SK-N-SH (cell line): ENCODE results near the gene BCR. TPM values are rescaled to one million over a fixed set of nuclear protein-coding genes. Genes with fewer than 3 reads are reported as not detected.
A peak's percentile ranks its signal among the peaks of the same experiment; 100 is the strongest.

Source experiments
- CTCF ChIA-PET: fragments of 300-600, 350-600 bp; formaldehyde crosslinking; extraction: SDS; loops from one replicate; lab custom pipeline; 2021; lab: Yijun Ruan, JAX
- POLR2A ChIA-PET: fragments of 350-600 bp; sonication (Branson Sonifier 250); formaldehyde crosslinking; extraction: SDS; loops from one replicate; lab custom pipeline; 2020; ENCODE audit warnings: antibody characterized with exemption, inconsistent platforms; lab: Yijun Ruan, JAX
- DNase-seq: peaks from one replicate; pipeline ENCODE4 v3.0.0; 2012
- H2AFZ ChIP-seq: fragments of 200-600 bp; sonication (generic); 2 replicates; pipeline ENCODE4 v1.8.1; 2016; ENCODE audit warnings: antibody characterized with exemption, mild to moderate bottlenecking, low read depth
- H3F3A ChIP-seq: fragments of 200-600 bp; sonication (generic); replicated peaks from 2 replicates; pipeline ENCODE3; 2016; ENCODE audit warnings: antibody characterized with exemption, mild to moderate bottlenecking; ENCODE audit not compliant: insufficient read depth
- H3K27ac ChIP-seq, 2 experiments: fragments of 200-500 bp in 1 of 2; fragments of 200-600 bp in 1 of 2; sonication (Bioruptor generic) in 1 of 2; sonication (generic), shearing (Covaris generic) in 1 of 2; 2 replicates each; pipeline versions ENCODE4 v1.5.1 to v1.6.1; 2014 to 2016; ENCODE audit warnings: low read depth in 2 of 2, inconsistent platforms in 1 of 2, low read length in 1 of 2, mild to moderate bottlenecking in 1 of 2, mixed read lengths in 1 of 2
- H3K27me3 ChIP-seq: fragments of 200-600 bp; sonication (generic), shearing (Covaris generic); 2 replicates; pipeline ENCODE4 v1.6.1; 2016; ENCODE audit warnings: mixed run types; ENCODE audit not compliant: insufficient read depth
- H3K36me3 ChIP-seq, 2 experiments: fragments of 200-500 bp in 1 of 2; fragments of 200-600 bp in 1 of 2; sonication (Bioruptor generic) in 1 of 2; sonication (generic) in 1 of 2; replicated peaks in 1 of 2; 2 replicates each; pipeline versions ENCODE3 to v1.5.1; 2014 to 2016; ENCODE audit warnings: low read length in 1 of 2, mild to moderate bottlenecking in 1 of 2; ENCODE audit not compliant: insufficient read depth in 2 of 2, control insufficient read depth in 1 of 2
- H3K4me1 ChIP-seq, 2 experiments: fragments of 200-500 bp in 1 of 2; fragments of 200-600 bp in 1 of 2; sonication (Bioruptor generic) in 1 of 2; sonication (generic), shearing (Covaris generic) in 1 of 2; 2 replicates each; pipeline versions ENCODE4 v1.5.1 to v1.6.1; 2014 to 2016; ENCODE audit warnings: low read depth in 1 of 2, low read length in 1 of 2, mixed run types in 1 of 2; ENCODE audit not compliant: insufficient read depth in 2 of 2, control insufficient read depth in 1 of 2
- H3K4me2 ChIP-seq: fragments of 200-600 bp; sonication (generic), shearing (Covaris generic); 2 replicates; pipeline ENCODE4 v1.6.1; 2017; ENCODE audit warnings: mixed run types
- H3K4me3 ChIP-seq, 2 experiments: fragments of 200-500 bp in 1 of 2; fragments of 200-600 bp in 1 of 2; sonication (Bioruptor generic) in 1 of 2; sonication (generic), shearing (Covaris generic) in 1 of 2; 2 replicates each; pipeline versions ENCODE4 v1.5.1 to v1.8.1; 2014 to 2016; ENCODE audit warnings: low read depth in 2 of 2, inconsistent platforms in 1 of 2, low read length in 1 of 2, mild to moderate bottlenecking in 1 of 2, mixed read lengths in 1 of 2, moderate library complexity in 1 of 2
- H3K79me2 ChIP-seq: fragments of 200-600 bp; sonication (generic); 2 replicates; pipeline ENCODE4 v1.8.1; 2017; ENCODE audit warnings: mild to moderate bottlenecking; ENCODE audit not compliant: insufficient read depth
- H3K9ac ChIP-seq: fragments of 200-600 bp; sonication (generic); 2 replicates; pipeline ENCODE4 v1.6.1; 2017; ENCODE audit warnings: mixed run types
- H3K9me2 ChIP-seq: fragments of 200-600 bp; sonication (generic); 2 replicates; pipeline ENCODE4 v1.6.1; 2017; ENCODE audit warnings: mixed run types
- H3K9me3 ChIP-seq: fragments of 200-600 bp; sonication (generic); 2 replicates; pipeline ENCODE4 v1.6.1; 2017; ENCODE audit warnings: mixed run types, mild to moderate bottlenecking, moderate library complexity
- H4K20me1 ChIP-seq: fragments of 200-600 bp; sonication (generic); 2 replicates; pipeline ENCODE4 v1.6.1; 2017; ENCODE audit warnings: mild to moderate bottlenecking, mixed run types; ENCODE audit not compliant: insufficient read depth
- CHD2 ChIP-seq: fragments of 150-350 bp; IDR thresholded peaks from 2 replicates; pipeline ENCODE4 v1.6.1; 2018; ENCODE audit warnings: low read length; ENCODE audit not compliant: partially characterized antibody
- FOSL2 ChIP-seq: IDR thresholded peaks from 2 replicates; pipeline ENCODE4 v1.4.0; 2012; ENCODE audit warnings: low read depth, mild to moderate bottlenecking, moderate library complexity, borderline replicate concordance
- FOXM1 ChIP-seq: IDR thresholded peaks from 2 replicates; pipeline ENCODE4 v1.4.0; 2012; ENCODE audit warnings: low read depth, mild to moderate bottlenecking
- GABPA ChIP-seq: IDR thresholded peaks from 2 replicates; pipeline ENCODE4 v1.4.0; 2012; ENCODE audit warnings: low read depth, mild to moderate bottlenecking
- GATA2 ChIP-seq: sonication (generic); formaldehyde crosslinking; IDR thresholded peaks from 2 replicates; pipeline ENCODE4 v1.5.0; 2020; ENCODE audit warnings: mild to moderate bottlenecking, missing genetic modification reagents
- MAX ChIP-seq: IDR thresholded peaks from 2 replicates; pipeline ENCODE4 v1.4.0; 2012; ENCODE audit warnings: low read depth
- MEF2A ChIP-seq: IDR thresholded peaks from 2 replicates; pipeline ENCODE4 v1.4.0; 2012; ENCODE audit warnings: low read depth, borderline replicate concordance
- NFIC ChIP-seq: IDR thresholded peaks from 2 replicates; pipeline ENCODE4 v1.4.0; 2012; ENCODE audit warnings: borderline replicate concordance
- PBX3 ChIP-seq: IDR thresholded peaks from 2 replicates; pipeline ENCODE4; 2012
- POLR2AphosphoS5 ChIP-seq: IDR thresholded peaks from 2 replicates; pipeline ENCODE4 v1.6.1; 2012; ENCODE audit warnings: low read depth, low read length
- RAD21 ChIP-seq: IDR thresholded peaks from 2 replicates; pipeline ENCODE4 v1.6.1; 2012; ENCODE audit warnings: mild to moderate bottlenecking, low read length
- REST ChIP-seq: IDR thresholded peaks from 2 replicates; pipeline ENCODE4 v1.6.1; 2012; ENCODE audit warnings: mild to moderate bottlenecking, low read depth, low read length, moderate library complexity
- SIN3A ChIP-seq: IDR thresholded peaks from 2 replicates; pipeline ENCODE4 v1.6.1; 2012; ENCODE audit warnings: low read depth, mild to moderate bottlenecking, low read length, moderate library complexity, borderline replicate concordance
- TCF12 ChIP-seq: IDR thresholded peaks from 2 replicates; pipeline ENCODE4 v1.4.0; 2012
- USF1 ChIP-seq: IDR thresholded peaks from 2 replicates; pipeline ENCODE4 v1.4.0; 2012; ENCODE audit warnings: low read depth, borderline replicate concordance
- YY1 ChIP-seq: IDR thresholded peaks from 2 replicates; pipeline ENCODE4 v1.4.0; 2012; ENCODE audit warnings: low read depth, mild to moderate bottlenecking
- WGBS: methylation state at CpG from one replicate; pipeline ENCODE4 v1.1.6; 2017; ENCODE audit warnings: low lambda C conversion rate; 5-methylcytosine and 5-hydroxymethylcytosine counted together
- polyA plus RNA-seq, 3 experiments: library from polyadenylated mRNA; depleted of rRNA; stranded (reverse); fragments of >200 nt; gene quantifications; 2 replicates each; pipeline ENCODE4 v1.2.3, GENCODE V29; 2012

The BCR gene
- polyA plus RNA-seq, 1 of the 3 experiments (the other 2 are of a cell fraction) = 50.9 TPM

- H3K36me3 ChIP-seq = peaks cover 0 to 2% of the 10 kb centered on the region in 2 experiments
- ChIA-PET POLR2A (no interaction called here), CTCF (interaction anchor here (0.5 to 21.1 kb wide), 8 partner anchors 11 to 203 kb away, joined by 3 to 587 read pairs (median 3); partner anchors contain the start of gene RAB36)
- no peak for DNase-seq
- H3K9me2 ChIP-seq = no peaks in the 10 kb centered on the region
- no peaks in the 10 kb centered on the region for H3F3A ChIP-seq
- H3K4me1 ChIP-seq = peaks cover 13 to 52% of the 10 kb centered on the region in 2 experiments
- H3K27ac ChIP-seq = peak overlapping the region in 1 of 2 experiments; percentile 63; a peak in 2 of 4 replicates
- peaks cover 64% of the 10 kb centered on the region for H3K79me2 ChIP-seq
- H3K9ac ChIP-seq = no peak overlapping the region
- WGBS = 55% methylated on average over 10 of the region's 12 CpGs
- no peaks in the 10 kb centered on the region for H3K27me3 ChIP-seq
- TF ChIP-seq SIN3A = no peak
- TF ChIP-seq MEF2A = no peak
- no peak for TF ChIP-seq GABPA
- TF ChIP-seq FOSL2 = no peak
- no peak for TF ChIP-seq REST
- TF ChIP-seq NFIC = no peak
- TF ChIP-seq PBX3 = peak; percentile 49; the same call in 1 of the 2 replicates
- H2AFZ ChIP-seq = no peak overlapping the region
- peaks cover 50% of the 10 kb centered on the region for H4K20me1 ChIP-seq
- H3K9me3 ChIP-seq = no peaks in the 10 kb centered on the region
- H3K4me3 ChIP-seq = peak overlapping the region; percentile 53 to 83
- peak overlapping the region; percentile 73 for H3K4me2 ChIP-seq
Measured at GRCh38 chr22:23182309-23183060, 2.2 kb downstream of the BCR start.

- H3K4me1 ChIP-seq = peaks cover 13 to 52% of the 10 kb centered on the region in 2 experiments
- no peak overlapping the region for H2AFZ ChIP-seq
- no peaks in the 10 kb centered on the region for H3K9me2 ChIP-seq
- DNase-seq = peak; percentile 80
- H3K79me2 ChIP-seq = peaks cover 71% of the 10 kb centered on the region
- H3K36me3 ChIP-seq = peaks cover 0 to 2% of the 10 kb centered on the region in 2 experiments
- no peaks in the 10 kb centered on the region for H3K27me3 ChIP-seq
- WGBS = 25% methylated on average over 11 of the region's 11 CpGs
- peak overlapping the region; percentile 53 to 83 for H3K4me3 ChIP-seq
- H3F3A ChIP-seq = no peaks in the 10 kb centered on the region
- H4K20me1 ChIP-seq = peaks cover 56% of the 10 kb centered on the region
- ChIA-PET CTCF (interaction anchor here (0.8 to 21.1 kb wide), 8 partner anchors 9 to 202 kb away, joined by 3 to 587 read pairs (median 4); partner anchors contain the start of gene RAB36), POLR2A (interaction anchor here (1.0 kb wide), 1 partner anchor 99 kb away, joined by 3 read pairs; no protein-coding TSS in a partner anchor)
- H3K9me3 ChIP-seq = no peaks in the 10 kb centered on the region
- peak overlapping the region in 1 of 2 experiments; percentile 63; a peak in 2 of 4 replicates for H3K27ac ChIP-seq
- peak overlapping the region; percentile 73 for H3K4me2 ChIP-seq
- 0 out of 2 replicates have a peak overlapping the region, but pooled peaks have one; percentile 0 for H3K9ac ChIP-seq
- TF ChIP-seq POLR2AphosphoS5 (no peak), GATA2 (CRISPR knock-in tag) (no peak), RAD21 (peak; percentile 21), USF1 (no peak), FOXM1 (no peak), REST (no peak), YY1 (no peak), TCF12 (peak; percentile 40; the same call in 1 of the 2 replicates), MAX (no peak), CHD2 (peak; percentile 76)
Measured at GRCh38 chr22:23183061-23183698, 2.9 kb downstream of the BCR start.
